K562 (cell line): ENCODE data around the gene ARHGEF16.

ENCODE experiments used
- ATF3 ChIP-seq, 2 experiments: fragments of 450-650 bp in 1 of 2; sonication (generic) in 1 of 2; formaldehyde crosslinking in 1 of 2; IDR thresholded peaks in 1 of 2; conservative IDR thresholded peaks in 1 of 2; 2 replicates each; pipeline versions ENCODE4 v1.6.1 to v1.8.1; 2016 to 2023; ENCODE audit warnings: mild to moderate bottlenecking in 2 of 2, moderate library complexity in 2 of 2, inconsistent platforms in 1 of 2, missing genetic modification reagents in 1 of 2
- STAT5B ChIP-seq: fragments of 250-450 bp; sonication (Bioruptor Pico); IDR thresholded peaks from 2 replicates; pipeline ENCODE4 v1.8.0; 2021; ENCODE audit warnings: mild to moderate bottlenecking, inconsistent platforms
- ZNF639 ChIP-seq, 2 experiments: fragments of 200-800 bp in 1 of 2; sonication (Bioruptor generic) in 1 of 2; sonication (generic) in 1 of 2; formaldehyde crosslinking in 1 of 2; IDR thresholded peaks in 1 of 2; conservative IDR thresholded peaks in 1 of 2; 2 replicates each; pipeline versions ENCODE4 v1.5.0 to v1.6.1; 2016 to 2020; ENCODE audit warnings: missing compliant biosample characterization in 1 of 2, missing genetic modification characterization in 1 of 2, missing genetic modification reagents in 1 of 2
- ZZZ3 ChIP-seq: fragments of 450-650 bp; IDR thresholded peaks from 2 replicates; pipeline ENCODE4 v1.6.1; 2016; ENCODE audit warnings: antibody characterized with exemption, mild to moderate bottlenecking, moderate library complexity

- no peak for TF ChIP-seq ZZZ3
- no peak for TF ChIP-seq ATF3 (IDR thresholded peaks at IDR 0.05)
- no peak for TF ChIP-seq ATF3 (CRISPR knock-in tag; conservative IDR thresholded peaks at IDR 0.05)
- TF ChIP-seq STAT5B: no peak
- TF ChIP-seq ZNF639 (CRISPR knock-in tag; conservative IDR thresholded peaks at IDR 0.05 in 1 of 2, IDR thresholded peaks at IDR 0.05 in 1 of 2): no peak
These were observed 38.2 kb downstream of the ARHGEF16 start for GRCh38 chr1:3492545-3493246.
